ENCODE measurements around the gene UQCRC1. TPM values are rescaled to one million over a fixed set of nuclear protein-coding genes. Genes with fewer than 3 reads are reported as not detected.

The UQCRC1 gene
- total and polyA plus RNA-seq, 8 donors: 148 to 203 (median 166) TPM

GRCh38 chr3:48655606-48656005, 46.2 kb upstream of the UQCRC1 start:
- Histone ChIP-seq H3K4me1 (peaks cover 4 to 22% of the 10 kb centered on the region in 2 donors), H3K27ac (peak overlapping the region in 1 of 2 donors; percentile 76), H3K27me3 (peaks cover 0 to 17% of the 10 kb centered on the region in 2 donors), H3K4me3 (peak overlapping the region; percentile 50 to 67), H3K9me3 (no peaks in the 10 kb centered on the region), H3K36me3 (no peaks in the 10 kb centered on the region)
- DNase-seq (peak in 1 of 4 donors; percentile 72), ATAC-seq (peak; percentile 8)
- TF ChIP-seq CTCF (IDR thresholded peaks at IDR 0.05): no peak
- intact Hi-C loops (cut with DNase I): no loop called here

GRCh38 chr3:48655063-48655462, 45.6 kb upstream of the UQCRC1 start:
- peaks cover 0 to 12% of the 10 kb centered on the region in 2 donors for H3K27me3 ChIP-seq
- TF ChIP-seq CTCF (IDR thresholded peaks at IDR 0.05): no peak
- no peaks in the 10 kb centered on the region for H3K9me3 ChIP-seq
- no peaks in the 10 kb centered on the region for H3K36me3 ChIP-seq
- intact Hi-C loops (cut with DNase I): no loop called here
- DNase-seq (peak in 1 of 4 donors; percentile 44), ATAC-seq (no peak)
- H3K4me3 ChIP-seq: no peak overlapping the region
- H3K27ac ChIP-seq: no peak overlapping the region
- H3K4me1 ChIP-seq: peaks cover 4 to 22% of the 10 kb centered on the region in 2 donors

GRCh38 chr3:48652923-48653715, 43.7 kb upstream of the UQCRC1 start:
- H3K36me3 ChIP-seq: no peaks in the 10 kb centered on the region
- no peak for TF ChIP-seq CTCF (IDR thresholded peaks at IDR 0.05)
- H3K4me3 ChIP-seq: no peak overlapping the region
- intact Hi-C loops (cut with DNase I): no loop called here
- no peak for ATAC-seq
- H3K27me3 ChIP-seq: peaks cover 0 to 5% of the 10 kb centered on the region in 2 donors
- no peaks in the 10 kb centered on the region for H3K9me3 ChIP-seq
- DNase-seq: peak in 1 of 4 donors; percentile 46
- H3K27ac ChIP-seq: no peak overlapping the region
- H3K4me1 ChIP-seq: peaks cover 4 to 22% of the 10 kb centered on the region in 2 donors

- H3K27me3 ChIP-seq: peaks cover 0 to 5% of the 10 kb centered on the region in 2 donors
- DNase-seq: peak in 1 of 4 donors; percentile 57
- intact Hi-C loops (cut with DNase I): no loop called here
- no peaks in the 10 kb centered on the region for H3K9me3 ChIP-seq
- no peak for ATAC-seq
- H3K27ac ChIP-seq: no peak overlapping the region
- no peaks in the 10 kb centered on the region for H3K36me3 ChIP-seq
- no peak overlapping the region for H3K4me3 ChIP-seq
- no peak for TF ChIP-seq CTCF (IDR thresholded peaks at IDR 0.05)
- H3K4me1 ChIP-seq: peaks cover 2 to 18% of the 10 kb centered on the region in 2 donors
Observed at GRCh38 chr3:48651771-48652170, 42.3 kb upstream of the UQCRC1 start.

- no peak for TF ChIP-seq CTCF (IDR thresholded peaks at IDR 0.05)
- no peak overlapping the region for H3K4me3 ChIP-seq
- ATAC-seq (no peak), DNase-seq (peak in 1 of 4 donors; percentile 68)
- H3K36me3 ChIP-seq: no peaks in the 10 kb centered on the region
- H3K27me3 ChIP-seq: no peaks in the 10 kb centered on the region
- no peak overlapping the region for H3K27ac ChIP-seq
- H3K4me1 ChIP-seq: peaks cover 0 to 7% of the 10 kb centered on the region in 2 donors
- no peaks in the 10 kb centered on the region for H3K9me3 ChIP-seq
- intact Hi-C loops (cut with DNase I): no loop called here
Observed at GRCh38 chr3:48650723-48651122, 41.3 kb upstream of the UQCRC1 start.
